Left lobe of liver (tissue), 2 donors: ENCODE data around the gene TAC3. TPM values are rescaled to one million over a fixed set of nuclear protein-coding genes. Genes with fewer than 3 reads are reported as not detected.
"Not testable (repeated sequence)": the region's sequence is repeated elsewhere in the genome, so short reads cannot be mapped to it uniquely, and the experiment has no call there.

Experiments
- ATAC-seq: fragments of 200-7000 bp; cut with Tn5 transposase; one replicate; pipeline ENCODE4 v1.9.1; 2020; ENCODE audit warnings: mild to moderate bottlenecking, moderate library complexity
- DNase-seq: peaks from one replicate; pipeline ENCODE4 v3.0.0-alpha.2; 2020; ENCODE audit warnings: low spot score
- total RNA-seq: library from RNA; stranded (reverse); gene quantifications from one replicate; pipeline ENCODE4 v1.2.1, GENCODE V29; 2021
- donor health status: DM: no; HTN: no; CAD: no; lungs with moderate emphysema.
- donor health status: DM: no; HTN: yes; CAD: no.

The TAC3 gene
- total RNA-seq, 1 donor from 2014 or later: not detected

- ATAC-seq: peak; percentile 4
- no peak for DNase-seq
Observed at GRCh38 chr12:56988207-56988739, 28.1 kb downstream of the TAC3 start.

GRCh38 chr12:56987551-56988053, 28.7 kb downstream of the TAC3 start:
- DNase-seq: peak; percentile 86
- peak; percentile 87 for ATAC-seq

GRCh38 chr12:56987011-56987410, 29.3 kb downstream of the TAC3 start:
- DNase-seq (no peak), ATAC-seq (no peak)

GRCh38 chr12:56985714-56986113, 30.6 kb downstream of the TAC3 start:
- DNase-seq, ATAC-seq: not testable (repeated sequence)

- ATAC-seq (no peak), DNase-seq (no peak)
Observed at GRCh38 chr12:56983386-56983785, 32.9 kb downstream of the TAC3 start.

- ATAC-seq, DNase-seq: not testable (repeated sequence)
Observed at GRCh38 chr12:56982578-56983236, 33.6 kb downstream of the TAC3 start.

- no peak for ATAC-seq
Observed at GRCh38 chr12:56980941-56981530, 35.3 kb downstream of the TAC3 start.

GRCh38 chr12:56980268-56980667, 36.1 kb downstream of the TAC3 start:
- ATAC-seq: no peak
- no peak for DNase-seq

More at GRCh38 chr12:56980941-56981530, 35.3 kb downstream of the TAC3 start:
- DNase-seq: no peak

GRCh38 chr12:56979628-56980027, 36.7 kb downstream of the TAC3 start:
- no peak for ATAC-seq
- no peak for DNase-seq

- ATAC-seq (peak; percentile 98), DNase-seq (peak; percentile 87)
Observed at GRCh38 chr12:56978397-56979138, 37.8 kb downstream of the TAC3 start.

- not testable (repeated sequence) for DNase-seq, ATAC-seq
Observed at GRCh38 chr12:56977361-56977760, 39.0 kb downstream of the TAC3 start.

GRCh38 chr12:56974224-56974623, 42.1 kb downstream of the TAC3 start:
- not testable (repeated sequence) for DNase-seq, ATAC-seq

GRCh38 chr12:56968910-56969309, 47.4 kb downstream of the TAC3 start:
- ATAC-seq, DNase-seq: not testable (repeated sequence)

- DNase-seq, ATAC-seq: not testable (repeated sequence)
Observed at GRCh38 chr12:56965997-56966642, 50.2 kb downstream of the TAC3 start.

- not testable (repeated sequence) for ATAC-seq, DNase-seq
Observed at GRCh38 chr12:56965124-56965523, 51.2 kb downstream of the TAC3 start.

- not testable (repeated sequence) for ATAC-seq, DNase-seq
Observed at GRCh38 chr12:56963557-56963956, 52.8 kb downstream of the TAC3 start.

GRCh38 chr12:56962247-56962646, 54.1 kb downstream of the TAC3 start:
- not testable (repeated sequence) for ATAC-seq, DNase-seq
